HUES6 (cell line): ENCODE data around the gene LRRC8E.

Experiments used
- H3K27ac ChIP-seq: 2 replicates; pipeline ENCODE4 v1.7.0; 2013; ENCODE audit warnings: low read depth, mild to moderate bottlenecking, low read length, inconsistent platforms
- H3K27me3 ChIP-seq: 2 replicates; pipeline ENCODE4 v1.6.1; 2013; ENCODE audit warnings: low read length; ENCODE audit not compliant: control insufficient read depth, insufficient read depth
- H3K36me3 ChIP-seq: 2 replicates; pipeline ENCODE4 v1.6.1; 2013; ENCODE audit warnings: low read length; ENCODE audit not compliant: control insufficient read depth, insufficient read depth
- H3K4me1 ChIP-seq: 2 replicates; pipeline ENCODE4 v1.6.1; 2013; ENCODE audit warnings: low read length; ENCODE audit not compliant: control insufficient read depth, insufficient read depth
- H3K4me3 ChIP-seq: 2 replicates; pipeline ENCODE4 v1.5.1; 2013; ENCODE audit warnings: low read depth, low read length
- H3K9ac ChIP-seq: one replicate; pipeline ENCODE4 v1.6.1; 2013; ENCODE audit warnings: mild to moderate bottlenecking, low read length
- H3K9me3 ChIP-seq: 2 replicates; pipeline ENCODE4 v1.6.1; 2013; ENCODE audit warnings: low read depth, low read length; ENCODE audit not compliant: control insufficient read depth, insufficient read depth

The LRRC8E gene

DNA sequence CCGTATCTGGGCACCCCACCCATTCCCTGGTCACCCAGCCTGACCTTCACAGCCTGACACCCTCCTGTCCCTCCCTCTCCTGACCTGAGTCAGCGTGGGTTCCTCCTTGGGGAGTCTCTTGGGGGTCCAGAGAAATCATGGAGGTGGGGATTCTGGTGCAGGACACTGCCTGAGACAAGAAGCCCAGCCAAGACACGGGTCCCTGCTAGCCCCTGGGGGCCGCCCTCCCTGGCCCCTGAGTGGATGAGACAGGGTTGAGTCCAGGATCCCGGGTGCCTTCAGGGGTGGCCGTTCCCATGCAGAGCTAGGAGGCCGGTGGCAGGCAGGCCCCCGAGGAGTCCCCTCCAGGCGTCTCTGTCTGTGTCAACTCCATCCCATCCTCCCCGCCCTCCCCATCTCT, 17.0 kb downstream of the LRRC8E start:
- no peak overlapping the region for H3K9ac ChIP-seq
- H3K27ac ChIP-seq, result no peak overlapping the region

GRCh38 chr19:7905859-7906258, 17.5 kb downstream of the LRRC8E start:
- peaks cover 16% of the 10 kb centered on the region for H3K4me1 ChIP-seq
- peaks cover 16% of the 10 kb centered on the region for H3K36me3 ChIP-seq
- no peaks in the 10 kb centered on the region for H3K9me3 ChIP-seq
- no peaks in the 10 kb centered on the region for H3K27me3 ChIP-seq
- no peak overlapping the region for H3K27ac ChIP-seq
- H3K4me3 ChIP-seq, result 0 out of 2 replicates have a peak overlapping the region, but pooled peaks have one; percentile 10
- no peak overlapping the region for H3K9ac ChIP-seq

More for the DNA sequence above, 17.0 kb downstream of the LRRC8E start:
- H3K9me3 ChIP-seq, result no peaks in the 10 kb centered on the region
- H3K4me1 ChIP-seq, result peaks cover 16% of the 10 kb centered on the region
- peaks cover 12% of the 10 kb centered on the region for H3K36me3 ChIP-seq
- no peak overlapping the region for H3K4me3 ChIP-seq
- no peaks in the 10 kb centered on the region for H3K27me3 ChIP-seq

DNA sequence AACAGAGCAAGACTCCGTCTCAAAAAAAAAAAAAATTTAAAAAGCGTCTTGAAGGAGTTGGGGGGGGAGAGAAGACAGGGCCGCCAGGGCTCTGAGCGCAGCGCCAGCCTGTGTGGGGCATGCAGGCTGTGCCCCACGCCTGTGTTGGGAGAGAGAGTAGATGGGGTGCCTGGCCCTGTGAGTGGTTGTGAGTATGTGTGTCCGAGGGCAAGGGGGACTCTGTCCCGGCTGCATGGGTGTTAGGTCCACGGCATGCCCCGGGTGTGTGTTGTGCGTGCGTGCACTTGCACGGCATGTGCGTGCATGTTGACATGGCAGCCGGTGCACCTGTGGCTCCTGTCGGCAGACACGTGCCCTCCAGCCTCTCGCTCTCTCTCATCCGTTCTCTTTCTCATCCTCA, 18.8 kb downstream of the LRRC8E start:
- H3K36me3 ChIP-seq, result peaks cover 26% of the 10 kb centered on the region

GRCh38 chr19:7907544-7907943, 19.2 kb downstream of the LRRC8E start:
- H3K27ac ChIP-seq, result no peak overlapping the region
- H3K4me3 ChIP-seq, result no peak overlapping the region
- peaks cover 14% of the 10 kb centered on the region for H3K4me1 ChIP-seq
- H3K27me3 ChIP-seq, result no peaks in the 10 kb centered on the region
- no peaks in the 10 kb centered on the region for H3K9me3 ChIP-seq
- H3K9ac ChIP-seq, result no peak overlapping the region
- H3K36me3 ChIP-seq, result peaks cover 29% of the 10 kb centered on the region

More for the DNA sequence above, 18.8 kb downstream of the LRRC8E start:
- no peak overlapping the region for H3K4me3 ChIP-seq
- no peak overlapping the region for H3K9ac ChIP-seq
- no peaks in the 10 kb centered on the region for H3K27me3 ChIP-seq
- no peak overlapping the region for H3K27ac ChIP-seq
- no peaks in the 10 kb centered on the region for H3K9me3 ChIP-seq
- peaks cover 16% of the 10 kb centered on the region for H3K4me1 ChIP-seq

- Histone ChIP-seq H3K27me3 (no peaks in the 10 kb centered on the region), H3K9ac (no peak overlapping the region), H3K4me3 (no peak overlapping the region), H3K36me3 (peaks cover 32% of the 10 kb centered on the region), H3K27ac (no peak overlapping the region), H3K9me3 (no peaks in the 10 kb centered on the region), H3K4me1 (peaks cover 8% of the 10 kb centered on the region; the same call in 1 of the 2 replicates)
Observed at GRCh38 chr19:7908078-7908699, 19.9 kb downstream of the LRRC8E start.

DNA sequence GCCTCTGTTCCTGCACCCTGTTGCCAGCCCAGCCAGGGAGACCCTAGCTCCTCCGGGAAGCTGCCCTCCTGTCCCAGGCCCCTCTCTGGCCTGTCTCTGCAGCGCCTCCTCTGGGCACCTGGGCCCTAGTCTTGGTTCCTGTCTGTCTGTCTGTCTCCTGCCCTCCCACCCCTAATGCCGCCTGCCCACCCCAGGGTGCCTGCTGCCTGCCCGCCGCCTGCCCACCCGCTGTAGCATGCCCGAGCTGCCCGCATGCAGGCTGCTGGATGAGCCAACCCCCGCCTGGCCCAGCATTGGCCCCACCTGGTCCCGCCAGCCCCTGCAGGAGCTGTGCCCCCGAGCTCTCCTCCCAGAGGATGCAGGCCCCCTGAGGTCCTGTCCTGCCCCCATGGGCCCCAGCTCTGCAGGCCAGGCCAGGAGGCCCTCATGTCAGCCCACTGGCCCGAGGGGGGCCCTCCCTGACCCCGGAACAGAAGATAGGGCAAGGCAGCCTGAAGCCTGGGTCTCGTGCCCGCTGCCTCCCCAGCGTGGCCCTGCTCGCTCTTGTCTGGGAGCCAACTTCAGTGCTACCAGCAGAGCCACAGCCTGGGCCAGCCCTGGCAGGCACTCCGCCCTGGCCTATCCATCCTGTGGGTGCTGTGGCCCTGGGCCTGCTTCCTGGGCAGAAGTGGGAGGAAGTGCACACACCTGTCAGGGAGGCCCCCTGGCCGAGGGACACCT, 20.6 kb downstream of the LRRC8E start:
- Histone ChIP-seq H3K4me1 (peaks cover 8% of the 10 kb centered on the region; the same call in 1 of the 2 replicates), H3K4me3 (no peak overlapping the region), H3K27ac (no peak overlapping the region), H3K9ac (no peak overlapping the region), H3K27me3 (no peaks in the 10 kb centered on the region), H3K9me3 (no peaks in the 10 kb centered on the region), H3K36me3 (peaks cover 32% of the 10 kb centered on the region)

- Histone ChIP-seq H3K9ac (no peak overlapping the region), H3K27ac (no peak overlapping the region)
Observed at GRCh38 chr19:7909471-7910067, 21.3 kb downstream of the LRRC8E start.

DNA sequence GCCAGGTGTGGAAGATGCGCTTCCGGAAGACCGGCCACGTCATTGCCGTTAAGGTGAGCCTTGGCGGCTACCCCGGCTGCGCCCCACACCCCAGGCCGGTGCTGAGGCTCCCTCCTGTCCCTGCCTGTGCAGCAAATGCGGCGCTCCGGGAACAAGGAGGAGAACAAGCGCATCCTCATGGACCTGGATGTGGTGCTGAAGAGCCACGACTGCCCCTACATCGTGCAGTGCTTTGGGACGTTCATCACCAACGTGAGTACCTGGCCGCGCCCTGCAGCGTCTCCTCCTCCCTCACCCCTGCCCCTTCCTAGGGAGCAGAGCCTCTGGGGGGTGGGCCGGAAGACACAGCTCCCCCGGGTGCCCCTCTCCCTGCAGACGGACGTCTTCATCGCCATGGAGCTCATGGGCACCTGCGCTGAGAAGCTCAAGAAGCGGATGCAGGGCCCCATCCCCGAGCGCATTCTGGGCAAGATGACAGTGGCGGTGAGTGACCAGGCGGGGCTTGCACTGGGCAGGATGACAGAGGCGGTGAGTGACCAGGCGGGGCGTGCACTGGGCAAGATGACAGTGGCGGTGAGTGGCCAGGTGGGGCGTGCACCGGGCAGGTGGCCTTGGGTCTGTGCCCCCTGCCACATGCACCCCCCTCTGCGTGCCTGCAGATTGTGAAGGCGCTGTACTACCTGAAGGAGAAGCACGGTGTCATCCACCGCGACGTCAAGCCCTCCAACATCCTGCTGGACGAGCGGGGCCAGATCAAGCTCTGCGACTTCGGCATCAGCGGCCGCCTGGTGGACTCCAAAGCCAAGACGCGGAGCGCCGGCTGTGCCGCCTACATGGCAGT, 22.2 kb downstream of the LRRC8E start:
- no peaks in the 10 kb centered on the region for H3K9me3 ChIP-seq
- H3K4me3 ChIP-seq, result no peak overlapping the region
- H3K27ac ChIP-seq, result no peak overlapping the region
- peaks cover 12% of the 10 kb centered on the region for H3K27me3 ChIP-seq
- H3K4me1 ChIP-seq, result no peaks in the 10 kb centered on the region
- peaks cover 32% of the 10 kb centered on the region for H3K36me3 ChIP-seq
- H3K9ac ChIP-seq, result no peak overlapping the region

More at GRCh38 chr19:7909471-7910067, 21.3 kb downstream of the LRRC8E start:
- Histone ChIP-seq H3K4me1 (peaks cover 7% of the 10 kb centered on the region; the same call in 1 of the 2 replicates), H3K9me3 (no peaks in the 10 kb centered on the region), H3K27me3 (peaks cover 2% of the 10 kb centered on the region), H3K36me3 (peaks cover 32% of the 10 kb centered on the region), H3K4me3 (no peak overlapping the region)

DNA sequence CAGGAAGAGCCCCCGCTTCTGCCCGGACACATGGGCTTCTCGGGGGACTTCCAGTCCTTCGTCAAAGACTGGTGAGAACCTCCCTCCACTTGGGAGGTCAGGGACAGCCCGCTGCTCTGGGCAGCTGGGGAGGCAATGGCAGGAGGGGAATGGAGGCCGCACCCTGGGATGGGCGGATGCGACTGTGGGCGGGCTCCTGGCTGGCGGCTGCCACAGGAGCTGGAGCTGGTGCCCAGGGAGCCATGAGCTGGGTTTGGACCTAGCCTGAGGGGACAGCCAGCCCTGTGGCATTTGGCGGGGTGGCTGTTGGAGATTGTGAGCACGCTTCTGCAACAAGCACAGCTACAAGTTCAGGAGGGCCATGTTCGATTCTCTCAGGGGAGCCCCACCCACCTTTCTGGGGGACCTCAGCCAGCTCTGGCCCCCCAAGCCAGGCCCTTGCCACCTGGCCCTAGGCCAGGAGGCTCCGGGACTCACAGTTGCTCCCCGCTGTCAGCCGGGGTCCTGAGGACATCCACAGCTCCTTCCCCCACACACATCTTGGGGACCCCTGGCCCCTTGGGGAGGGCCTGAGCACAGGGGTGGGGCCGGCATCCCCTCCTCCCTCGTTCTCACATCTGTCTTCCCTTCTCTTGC, 23.3 kb downstream of the LRRC8E start:
- Histone ChIP-seq H3K36me3 (peaks cover 32% of the 10 kb centered on the region), H3K9ac (no peak overlapping the region)

DNA sequence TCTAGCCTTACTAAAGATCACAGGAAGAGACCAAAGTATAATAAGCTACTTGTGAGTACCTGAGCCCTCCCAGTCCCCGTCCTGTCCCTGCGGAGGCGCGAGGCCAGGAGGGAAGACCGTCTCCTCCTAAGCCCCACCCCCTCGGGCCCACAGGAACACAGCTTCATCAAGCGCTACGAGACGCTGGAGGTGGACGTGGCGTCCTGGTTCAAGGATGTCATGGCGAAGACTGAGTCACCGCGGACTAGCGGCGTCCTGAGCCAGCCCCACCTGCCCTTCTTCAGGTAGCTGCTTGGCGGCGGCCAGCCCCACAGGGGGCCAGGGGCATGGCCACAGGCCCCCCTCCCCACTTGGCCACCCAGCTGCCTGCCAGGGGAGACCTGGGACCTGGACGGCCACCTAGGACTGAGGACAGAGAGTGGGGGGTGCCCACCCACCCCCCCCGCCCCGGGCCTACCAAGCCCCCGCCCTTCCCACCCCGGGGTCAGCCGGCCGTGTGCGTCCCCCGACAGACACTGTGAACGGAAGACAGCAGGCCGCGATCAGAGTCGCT, 23.9 kb downstream of the LRRC8E start:
- peaks cover 3% of the 10 kb centered on the region; the same call in 1 of the 2 replicates for H3K4me1 ChIP-seq
- no peak overlapping the region for H3K4me3 ChIP-seq
- no peak overlapping the region for H3K27ac ChIP-seq
- H3K27me3 ChIP-seq, result peaks cover 28% of the 10 kb centered on the region
- H3K9me3 ChIP-seq, result no peaks in the 10 kb centered on the region
- H3K9ac ChIP-seq, result no peak overlapping the region
- peaks cover 32% of the 10 kb centered on the region for H3K36me3 ChIP-seq

More for the DNA sequence above, 23.3 kb downstream of the LRRC8E start:
- Histone ChIP-seq H3K4me1 (no peaks in the 10 kb centered on the region), H3K9me3 (no peaks in the 10 kb centered on the region), H3K27ac (no peak overlapping the region), H3K27me3 (peaks cover 23% of the 10 kb centered on the region), H3K4me3 (no peak overlapping the region)
